NT2/D1 (cell line): ENCODE measurements around the gene ARHGAP10.
"Not testable (repeated sequence)": the region's sequence is repeated elsewhere in the genome, so short reads cannot be mapped to it uniquely, and the experiment has no call there.

Source experiments
- DNase-seq: peaks from one replicate; pipeline ENCODE4 v3.0.0-alpha.2; 2011; ENCODE audit warnings: low read depth, low spot score
- H3K27me3 ChIP-seq: 2 replicates; pipeline ENCODE4 v1.6.0; 2011; ENCODE audit warnings: mild to moderate bottlenecking; ENCODE audit not compliant: insufficient read length, insufficient read depth
- H3K36me3 ChIP-seq: 2 replicates; pipeline ENCODE4 v1.6.1; 2011; ENCODE audit warnings: mild to moderate bottlenecking, low read length, mixed read lengths; ENCODE audit not compliant: insufficient read depth, insufficient read length
- H3K4me1 ChIP-seq: 2 replicates; pipeline ENCODE4 v1.5.1; 2011; ENCODE audit not compliant: insufficient read depth, insufficient read length
- H3K4me3 ChIP-seq: 2 replicates; pipeline ENCODE4 v1.5.1; 2011; ENCODE audit warnings: low read depth; ENCODE audit not compliant: insufficient read length
- H3K9ac ChIP-seq: 2 replicates; pipeline ENCODE4 v1.6.0; 2011; ENCODE audit warnings: low read depth; ENCODE audit not compliant: insufficient read length
- H3K9me3 ChIP-seq: 2 replicates; pipeline ENCODE4 v1.5.1; 2011; ENCODE audit warnings: mild to moderate bottlenecking, low read length; ENCODE audit not compliant: insufficient read depth
- SUZ12 ChIP-seq: IDR thresholded peaks from 2 replicates; pipeline ENCODE4 v1.6.1; 2011; ENCODE audit not compliant: insufficient read length, insufficient read depth; ENCODE audit errors: extremely low read depth
- YY1 ChIP-seq: IDR thresholded peaks from 2 replicates; pipeline ENCODE4 v1.6.1; 2011; ENCODE audit not compliant: insufficient read length, insufficient read depth
- ZNF274 ChIP-seq: IDR thresholded peaks from 2 replicates; pipeline ENCODE4 v1.6.1; 2011; ENCODE audit warnings: mild to moderate bottlenecking, low read depth, low read length

ARHGAP10 gene

GRCh38 chr4:147996859-147997258 is 265.0 kb downstream of the ARHGAP10 start:
- Histone ChIP-seq H3K9ac (no peak overlapping the region), H3K4me3 (no peak overlapping the region), H3K36me3 (no peaks in the 10 kb centered on the region), H3K4me1 (no peaks in the 10 kb centered on the region), H3K9me3 (no peaks in the 10 kb centered on the region), H3K27me3 (no peaks in the 10 kb centered on the region)
- TF ChIP-seq ZNF274 (no peak), YY1 (no peak), SUZ12 (no peak)
- no peak for DNase-seq

GRCh38 chr4:148000038-148000437 is 268.1 kb downstream of the ARHGAP10 start:
- not testable (repeated sequence) for H3K9me3 ChIP-seq, H3K4me1 ChIP-seq, H3K36me3 ChIP-seq, H3K4me3 ChIP-seq, DNase-seq, H3K27me3 ChIP-seq, H3K9ac ChIP-seq

GRCh38 chr4:148004228-148004857 is 272.5 kb downstream of the ARHGAP10 start:
- no peak overlapping the region for H3K9ac ChIP-seq
- TF ChIP-seq ZNF274 = no peak
- no peaks in the 10 kb centered on the region for H3K9me3 ChIP-seq
- H3K27me3 ChIP-seq = no peaks in the 10 kb centered on the region
- no peaks in the 10 kb centered on the region for H3K4me1 ChIP-seq
- H3K36me3 ChIP-seq = no peaks in the 10 kb centered on the region
- no peak overlapping the region for H3K4me3 ChIP-seq
- DNase-seq = no peak

- Histone ChIP-seq H3K4me1 (no peaks in the 10 kb centered on the region), H3K27me3 (no peaks in the 10 kb centered on the region), H3K36me3 (no peaks in the 10 kb centered on the region), H3K9ac (no peak overlapping the region), H3K9me3 (no peaks in the 10 kb centered on the region), H3K4me3 (no peak overlapping the region)
- TF ChIP-seq YY1 = no peak
- no peak for TF ChIP-seq SUZ12
- TF ChIP-seq ZNF274 = no peak
- no peak for DNase-seq
Measured at GRCh38 chr4:148006001-148006400, 274.1 kb downstream of the ARHGAP10 start.

GRCh38 chr4:148007314-148007760 is 275.4 kb downstream of the ARHGAP10 start:
- Histone ChIP-seq H3K9me3 (no peaks in the 10 kb centered on the region), H3K36me3 (no peaks in the 10 kb centered on the region), H3K27me3 (no peaks in the 10 kb centered on the region), H3K4me3 (no peak overlapping the region), H3K4me1 (no peaks in the 10 kb centered on the region), H3K9ac (no peak overlapping the region)
- TF ChIP-seq ZNF274 (no peak), SUZ12 (no peak), YY1 (no peak)
- no peak for DNase-seq

GRCh38 chr4:148007792-148008191 is 275.9 kb downstream of the ARHGAP10 start:
- no peaks in the 10 kb centered on the region for H3K4me1 ChIP-seq
- TF ChIP-seq ZNF274 (no peak), YY1 (no peak), SUZ12 (no peak)
- no peak overlapping the region for H3K9ac ChIP-seq
- H3K4me3 ChIP-seq = no peak overlapping the region
- no peaks in the 10 kb centered on the region for H3K27me3 ChIP-seq
- no peaks in the 10 kb centered on the region for H3K9me3 ChIP-seq
- no peaks in the 10 kb centered on the region for H3K36me3 ChIP-seq
- DNase-seq = no peak

GRCh38 chr4:148015058-148015457 is 283.2 kb downstream of the ARHGAP10 start:
- H3K4me1 ChIP-seq = no peaks in the 10 kb centered on the region
- H3K27me3 ChIP-seq = no peaks in the 10 kb centered on the region
- no peak overlapping the region for H3K4me3 ChIP-seq
- no peaks in the 10 kb centered on the region for H3K9me3 ChIP-seq
- DNase-seq = no peak
- H3K36me3 ChIP-seq = no peaks in the 10 kb centered on the region
- no peak overlapping the region for H3K9ac ChIP-seq
- TF ChIP-seq YY1 (no peak), SUZ12 (no peak), ZNF274 (no peak)

GRCh38 chr4:148015468-148015867 is 283.6 kb downstream of the ARHGAP10 start:
- Histone ChIP-seq H3K9ac (no peak overlapping the region), H3K9me3 (no peaks in the 10 kb centered on the region), H3K4me3 (no peak overlapping the region), H3K36me3 (no peaks in the 10 kb centered on the region), H3K4me1 (no peaks in the 10 kb centered on the region), H3K27me3 (no peaks in the 10 kb centered on the region)
- no peak for TF ChIP-seq ZNF274
- no peak for TF ChIP-seq SUZ12
- no peak for TF ChIP-seq YY1
- no peak for DNase-seq
